ENCODE results near the gene AZU1.

Gene AZU1

GRCh38 chr19:867301-867793, 39.7 kb downstream of the AZU1 start:
- H3K27ac ChIP-seq, result no peak overlapping the region
- no peak for TF ChIP-seq ZFX (IDR thresholded peaks at IDR 0.05)

DNA sequence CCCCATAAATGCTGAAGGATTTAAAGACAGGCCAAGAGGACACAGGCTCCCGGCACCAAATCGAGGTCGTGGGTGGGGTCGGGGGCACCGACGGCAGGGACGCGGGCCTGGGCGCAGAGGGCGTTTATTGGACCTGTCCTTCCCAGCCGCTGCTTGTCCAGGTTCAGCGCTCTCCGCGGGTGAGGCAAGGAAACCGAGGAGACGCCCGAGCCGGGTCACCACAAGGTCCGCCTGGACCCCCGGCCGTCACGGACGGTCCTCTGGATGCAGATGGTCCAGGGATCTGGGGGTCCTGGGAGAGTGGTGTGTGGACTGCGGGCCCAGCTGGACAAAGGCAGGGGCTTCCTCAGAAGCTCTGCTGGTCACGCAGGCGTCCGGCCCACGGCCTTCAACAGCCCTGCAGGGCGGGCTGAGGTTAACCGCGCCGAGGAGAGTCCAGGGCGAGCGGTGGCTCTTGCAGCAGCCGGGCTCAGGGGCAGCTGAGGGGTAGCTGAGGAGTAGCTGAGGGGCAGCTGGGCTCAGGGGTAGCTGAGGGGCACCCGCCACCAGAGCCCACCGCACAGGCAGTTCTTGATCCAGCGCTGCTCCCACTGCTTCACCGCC, 40.3 kb downstream of the AZU1 start:
- TF ChIP-seq ZFX (IDR thresholded peaks at IDR 0.05), result no peak
- TF ChIP-seq, protein P1, sequence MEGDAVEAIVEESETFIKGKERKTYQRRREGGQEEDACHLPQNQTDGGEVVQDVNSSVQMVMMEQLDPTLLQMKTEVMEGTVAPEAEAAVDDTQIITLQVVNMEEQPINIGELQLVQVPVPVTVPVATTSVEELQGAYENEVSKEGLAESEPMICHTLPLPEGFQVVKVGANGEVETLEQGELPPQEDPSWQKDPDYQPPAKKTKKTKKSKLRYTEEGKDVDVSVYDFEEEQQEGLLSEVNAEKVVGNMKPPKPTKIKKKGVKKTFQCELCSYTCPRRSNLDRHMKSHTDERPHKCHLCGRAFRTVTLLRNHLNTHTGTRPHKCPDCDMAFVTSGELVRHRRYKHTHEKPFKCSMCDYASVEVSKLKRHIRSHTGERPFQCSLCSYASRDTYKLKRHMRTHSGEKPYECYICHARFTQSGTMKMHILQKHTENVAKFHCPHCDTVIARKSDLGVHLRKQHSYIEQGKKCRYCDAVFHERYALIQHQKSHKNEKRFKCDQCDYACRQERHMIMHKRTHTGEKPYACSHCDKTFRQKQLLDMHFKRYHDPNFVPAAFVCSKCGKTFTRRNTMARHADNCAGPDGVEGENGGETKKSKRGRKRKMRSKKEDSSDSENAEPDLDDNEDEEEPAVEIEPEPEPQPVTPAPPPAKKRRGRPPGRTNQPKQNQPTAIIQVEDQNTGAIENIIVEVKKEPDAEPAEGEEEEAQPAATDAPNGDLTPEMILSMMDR (conservative IDR thresholded peaks at IDR 0.05), result no peak
- H3K27ac ChIP-seq, result no peak overlapping the region

DNA sequence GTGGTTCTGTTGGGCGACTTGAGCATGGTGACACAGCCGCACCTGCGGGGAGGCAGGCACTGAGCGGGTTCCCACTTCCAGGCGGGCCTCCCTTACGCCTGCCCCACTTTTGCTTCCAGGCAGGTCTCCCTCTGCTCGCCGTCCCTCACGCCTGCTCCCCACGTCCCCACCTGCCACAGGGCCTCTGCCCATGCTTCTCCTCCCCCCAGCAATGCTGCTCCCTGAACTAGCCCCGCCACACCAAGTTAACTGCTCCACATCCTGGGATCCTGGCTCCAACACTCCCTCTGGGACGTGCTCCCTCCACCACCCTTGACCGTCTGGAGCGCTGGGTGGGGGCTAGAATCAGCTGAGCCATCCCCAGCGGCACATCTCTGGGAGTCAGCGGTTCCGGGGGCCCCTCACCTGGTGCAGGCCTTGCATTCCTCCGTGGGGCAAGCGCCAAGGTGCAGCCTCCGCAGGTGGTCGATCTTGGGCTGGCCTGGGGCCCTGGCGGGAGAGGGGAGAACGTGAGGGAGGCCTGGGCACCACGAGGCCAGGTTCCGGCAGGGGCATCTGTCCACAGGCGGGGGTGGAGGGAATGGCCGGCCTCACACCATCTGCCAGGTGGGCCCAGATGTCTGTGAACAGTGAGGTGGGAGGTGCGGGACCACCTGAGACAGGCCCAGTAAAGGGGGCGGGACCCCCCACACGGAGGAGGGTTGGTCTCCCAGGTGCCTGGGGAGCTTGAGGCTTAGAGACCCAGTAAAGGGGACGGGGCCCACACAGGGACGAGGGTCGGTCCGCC, 41.0 kb downstream of the AZU1 start:
- peak overlapping the region; percentile 49 for H3K27ac ChIP-seq
- TF ChIP-seq, protein P1 (conservative IDR thresholded peaks at IDR 0.05), result no peak
- TF ChIP-seq ZFX (IDR thresholded peaks at IDR 0.05), result no peak

DNA sequence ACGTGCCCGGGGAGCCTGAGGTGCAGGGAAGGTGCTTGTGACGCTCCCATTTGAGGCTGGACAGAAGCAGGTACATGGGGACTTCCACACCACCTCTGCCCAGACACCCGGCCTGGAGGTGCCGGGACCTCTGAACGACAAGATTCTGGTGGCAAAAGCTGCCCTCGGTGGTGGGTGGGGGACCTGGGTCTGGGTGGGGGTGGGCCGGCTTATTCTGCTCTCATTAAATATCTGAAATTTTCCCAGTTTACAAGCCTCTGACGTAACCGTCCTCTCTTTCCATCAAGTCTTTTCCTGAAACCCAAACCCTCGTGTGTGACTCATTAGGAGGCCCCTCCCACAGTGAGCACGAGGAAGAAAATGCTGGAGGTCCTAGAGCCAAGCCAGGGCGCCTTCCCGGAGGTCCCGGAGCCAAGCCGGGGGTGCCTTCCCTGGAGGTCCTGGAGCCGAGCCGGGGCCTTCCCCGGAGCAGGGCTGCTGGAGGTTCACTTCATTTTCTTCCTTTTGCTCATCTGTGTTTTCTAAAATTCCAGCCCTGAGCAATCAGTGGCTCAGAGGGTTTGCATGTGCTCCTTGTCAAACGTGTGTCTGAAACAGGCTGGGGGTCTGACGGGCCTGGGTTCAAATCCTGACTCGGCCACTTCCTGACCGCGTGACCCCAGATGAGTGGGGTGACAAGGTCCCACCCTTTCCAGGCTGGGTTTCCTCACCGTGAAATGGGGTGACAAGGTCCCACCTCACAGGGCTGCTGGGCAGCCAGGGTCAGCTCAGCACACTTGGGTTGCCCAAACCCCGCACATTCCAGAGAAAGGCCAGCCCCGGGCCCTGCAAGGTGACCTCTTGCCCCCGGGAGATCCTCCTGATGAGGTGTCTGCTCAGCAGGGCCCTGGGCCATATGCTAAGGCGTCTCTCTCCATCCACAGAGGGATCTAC, 41.9 kb downstream of the AZU1 start:
- H3K27ac ChIP-seq, result peak overlapping the region; percentile 49
- no peak for TF ChIP-seq ZFX (IDR thresholded peaks at IDR 0.05)
- TF ChIP-seq, protein P1 (conservative IDR thresholded peaks at IDR 0.05), result no peak

DNA sequence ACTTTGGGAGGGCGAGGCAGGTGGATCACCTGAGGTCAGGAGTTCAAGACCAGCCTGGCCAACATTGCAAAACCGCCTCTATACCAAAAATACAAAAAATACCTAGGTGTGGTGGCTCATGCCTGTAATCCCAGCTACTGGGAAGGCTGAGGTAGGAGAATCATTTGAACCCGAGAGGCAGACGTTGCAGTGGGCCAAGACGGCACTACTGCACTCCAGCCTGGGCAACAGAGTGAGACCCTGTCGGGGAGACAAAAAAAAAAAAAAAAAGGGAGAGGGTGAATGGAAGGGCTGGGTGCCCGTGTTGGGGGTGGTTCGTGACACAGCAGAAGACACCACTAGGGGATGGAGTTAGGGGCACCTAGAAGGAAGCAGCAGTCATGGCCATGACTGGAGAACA, 42.7 kb downstream of the AZU1 start:
- H3K27ac ChIP-seq, result peak overlapping the region; percentile 49
- TF ChIP-seq ZFX (IDR thresholded peaks at IDR 0.05), result no peak
- TF ChIP-seq, protein P1 (conservative IDR thresholded peaks at IDR 0.05), result no peak

GRCh38 chr19:870963-871401, 43.3 kb downstream of the AZU1 start:
- H3K27ac ChIP-seq, result no peak overlapping the region
- TF ChIP-seq, protein P1 (conservative IDR thresholded peaks at IDR 0.05), result no peak
- no peak for TF ChIP-seq ZFX (IDR thresholded peaks at IDR 0.05)

DNA sequence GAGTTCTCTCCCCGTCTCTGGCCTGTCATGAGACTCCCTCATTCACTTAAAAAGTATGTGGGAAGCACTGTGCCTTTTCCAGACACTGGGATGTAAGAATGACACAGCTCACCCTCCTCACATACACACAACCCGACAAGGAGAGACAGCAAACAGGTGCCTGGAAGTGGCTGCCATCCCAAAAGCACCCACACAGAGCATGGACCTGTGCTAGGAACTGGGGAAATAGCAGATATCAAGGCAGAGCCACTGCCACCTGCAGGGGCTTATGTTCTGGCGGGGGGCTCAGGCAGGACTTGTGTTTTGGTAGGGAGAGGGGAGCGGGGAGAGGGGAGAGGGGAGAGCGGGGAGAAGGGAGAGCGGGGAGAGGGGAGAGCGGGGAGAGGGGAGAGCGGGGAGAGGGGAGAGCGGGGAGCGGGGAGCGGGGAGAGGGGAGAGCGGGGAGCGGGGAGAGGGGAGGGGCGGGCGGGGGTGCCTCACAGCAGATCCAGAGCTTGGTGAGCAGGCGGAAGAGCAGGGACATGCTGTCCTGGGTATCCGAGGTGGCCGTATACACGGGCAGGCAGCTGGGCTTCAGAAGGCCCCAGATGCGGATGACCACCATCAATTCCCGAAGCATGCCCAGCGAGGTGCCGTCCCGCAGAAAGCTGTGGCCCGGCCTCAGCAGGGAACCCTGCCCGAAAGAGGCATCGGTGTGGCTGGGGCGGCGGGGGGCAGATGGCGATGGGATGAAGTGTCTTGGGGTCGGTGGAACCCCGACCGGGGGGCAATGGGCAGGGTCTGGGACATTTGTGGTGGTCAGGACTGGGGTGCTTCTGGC, 44.0 kb downstream of the AZU1 start:
- TF ChIP-seq, protein P1 (conservative IDR thresholded peaks at IDR 0.05), result no peak
- no peak for TF ChIP-seq ZFX (IDR thresholded peaks at IDR 0.05)
- H3K27ac ChIP-seq, result peak overlapping the region; percentile 6
